GM19372 (cell line): Measurements from ENCODE around the gene ST7.
"Not testable (repeated sequence)": the region's sequence is repeated elsewhere in the genome, so short reads cannot be mapped to it uniquely, and the experiment has no call there.

Source experiments
- ATAC-seq: cut with Tn5 transposase; IDR thresholded peaks from one replicate; pipeline ENCODE4 v1.9.1; 2021; ENCODE audit warnings: mild to moderate bottlenecking, low read depth, moderate library complexity; ENCODE audit not compliant: unreplicated experiment

ST7 gene

GRCh38 chr7:117241088-117241487 is 287.8 kb downstream of the ST7 start:
- ATAC-seq: no peak

GRCh38 chr7:117243390-117243789 is 290.1 kb downstream of the ST7 start:
- no peak for ATAC-seq

- ATAC-seq: not testable (repeated sequence)
Observed at GRCh38 chr7:117245703-117246102, 292.4 kb downstream of the ST7 start.

- ATAC-seq: no peak
Observed at GRCh38 chr7:117247809-117248208, 294.5 kb downstream of the ST7 start.

- no peak for ATAC-seq
Observed at GRCh38 chr7:117248829-117249228, 295.5 kb downstream of the ST7 start.

- ATAC-seq: no peak
Observed at GRCh38 chr7:117249696-117250095, 296.4 kb downstream of the ST7 start.

- no peak for ATAC-seq
Observed at GRCh38 chr7:117250245-117250644, 296.9 kb downstream of the ST7 start.

- ATAC-seq: no peak
Observed at GRCh38 chr7:117250801-117251200, 297.5 kb downstream of the ST7 start.

- ATAC-seq: no peak
Observed at GRCh38 chr7:117251687-117252086, 298.4 kb downstream of the ST7 start.

- ATAC-seq: no peak
Observed at GRCh38 chr7:117259615-117260014, 306.3 kb downstream of the ST7 start.

- ATAC-seq: no peak
Observed at GRCh38 chr7:117262546-117262945, 309.2 kb downstream of the ST7 start.

- ATAC-seq: no peak
Observed at GRCh38 chr7:117264716-117265115, 311.4 kb downstream of the ST7 start.

- no peak for ATAC-seq
Observed at GRCh38 chr7:117269417-117269816, 316.1 kb downstream of the ST7 start.

GRCh38 chr7:117269886-117270285 is 316.6 kb downstream of the ST7 start:
- ATAC-seq: no peak

GRCh38 chr7:117270371-117270770 is 317.1 kb downstream of the ST7 start:
- no peak for ATAC-seq

GRCh38 chr7:117271566-117271965 is 318.3 kb downstream of the ST7 start:
- ATAC-seq: no peak

GRCh38 chr7:117272017-117272759 is 318.9 kb downstream of the ST7 start:
- ATAC-seq: no peak

GRCh38 chr7:117273325-117273724 is 320.0 kb downstream of the ST7 start:
- no peak for ATAC-seq

- no peak for ATAC-seq
Observed at GRCh38 chr7:117273814-117274225, 320.5 kb downstream of the ST7 start.

GRCh38 chr7:117274951-117275350 is 321.6 kb downstream of the ST7 start:
- no peak for ATAC-seq

- no peak for ATAC-seq
Observed at GRCh38 chr7:117277576-117277975, 324.3 kb downstream of the ST7 start.

- no peak for ATAC-seq
Observed at GRCh38 chr7:117278040-117278439, 324.7 kb downstream of the ST7 start.

GRCh38 chr7:117279203-117279602 is 325.9 kb downstream of the ST7 start:
- no peak for ATAC-seq
